Measurements from ENCODE around the gene CHST11. TPM values are rescaled to one million over a fixed set of nuclear protein-coding genes. Genes with fewer than 3 reads are reported as not detected.

CHST11 gene
- total RNA-seq, 1 donor from 2014 or later = 1.2 TPM

DNA sequence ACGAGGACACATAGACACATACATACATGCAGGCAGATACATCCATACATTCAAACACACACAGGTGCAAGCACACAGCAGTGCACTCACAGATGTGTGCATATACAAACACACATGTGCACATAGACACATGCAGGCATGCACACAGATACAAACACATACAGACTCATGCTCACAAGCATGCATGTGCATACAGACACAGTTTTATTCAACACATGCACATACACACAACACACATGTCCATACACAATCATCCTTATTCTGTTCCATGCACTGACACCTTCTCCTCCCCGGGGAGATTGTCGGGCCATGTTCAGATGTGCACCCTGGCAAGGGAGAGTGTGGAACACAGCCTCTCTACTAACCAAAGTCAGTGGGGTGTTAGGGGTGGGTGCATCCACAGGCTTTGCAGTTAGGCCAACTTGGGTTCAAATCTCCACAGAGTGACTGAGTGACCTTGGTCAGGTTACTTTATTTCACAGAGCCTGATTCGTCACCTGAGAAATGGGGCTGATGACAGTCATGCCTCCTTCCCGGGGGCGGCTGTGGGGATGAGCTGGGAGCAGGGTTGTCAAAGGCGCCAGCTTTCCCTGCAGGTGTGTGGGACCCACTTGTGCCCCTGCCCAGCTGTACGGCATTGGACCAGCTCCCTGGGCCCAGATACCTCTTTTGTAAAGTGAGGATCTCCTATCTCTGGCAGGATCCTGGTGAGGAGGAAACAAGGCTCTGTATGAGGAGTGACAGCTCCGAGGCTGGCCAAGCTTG is 251.2 kb downstream of the CHST11 start:
- no peak for DNase-seq (ENCODE audit: low spot score)
- ATAC-seq = no peak

DNA sequence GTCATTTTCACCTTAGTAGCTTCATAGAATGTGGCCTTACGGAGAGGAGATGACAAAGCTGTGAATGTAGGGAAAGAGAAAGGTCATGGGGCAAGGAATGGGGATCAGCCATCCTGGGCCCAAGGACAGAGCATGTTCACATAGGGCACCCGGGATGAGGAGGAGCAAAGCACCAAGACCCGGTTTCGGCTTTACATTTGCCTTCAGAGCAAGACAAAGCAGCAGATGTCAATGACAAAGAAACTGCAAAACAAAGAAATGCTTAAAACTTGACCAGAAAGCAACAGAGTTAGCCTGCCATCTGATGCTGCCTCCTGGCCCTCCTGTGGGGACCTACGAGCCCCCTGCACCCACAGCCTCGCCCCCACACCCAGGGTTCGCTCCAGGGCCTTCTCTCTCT is 252.1 kb downstream of the CHST11 start:
- DNase-seq (ENCODE audit: low spot score) = no peak
- no peak for ATAC-seq

DNA sequence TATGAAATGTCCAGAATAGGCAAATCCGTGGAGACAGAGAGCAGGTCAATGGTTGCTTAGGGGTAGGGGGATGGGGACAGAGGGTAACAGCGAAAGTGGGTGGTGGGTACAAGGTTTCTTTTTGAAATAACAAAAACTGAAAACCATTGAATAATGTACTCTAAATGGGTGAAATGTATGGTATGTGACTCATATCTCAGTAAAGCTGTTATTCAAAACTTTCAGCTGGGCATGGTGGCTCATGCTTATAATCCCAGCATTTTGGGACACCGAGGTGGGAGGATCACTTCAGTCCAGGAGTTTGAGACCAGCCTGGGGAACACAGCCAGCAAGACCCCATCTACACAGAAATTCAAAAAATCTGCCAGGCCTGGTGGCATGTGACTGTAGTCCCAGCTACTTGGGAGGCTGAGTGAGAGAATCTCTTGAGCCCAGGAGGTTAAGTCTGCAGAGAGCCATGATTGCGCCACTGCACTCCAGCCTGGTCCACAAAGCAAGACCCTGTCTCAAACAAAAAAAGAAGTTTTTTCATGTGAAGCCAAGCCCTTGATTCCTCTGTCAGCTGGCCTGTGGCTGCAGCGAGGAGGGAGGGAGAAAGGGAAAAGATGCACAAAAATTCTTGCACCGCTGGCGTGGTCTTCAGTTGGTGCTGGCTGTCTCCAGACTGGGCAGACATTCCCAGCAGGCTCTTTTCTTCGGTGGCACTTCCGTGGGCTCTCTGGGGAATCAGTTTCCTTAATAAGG is 253.1 kb downstream of the CHST11 start:
- DNase-seq (ENCODE audit: low spot score) (no peak), ATAC-seq (no peak)

DNA sequence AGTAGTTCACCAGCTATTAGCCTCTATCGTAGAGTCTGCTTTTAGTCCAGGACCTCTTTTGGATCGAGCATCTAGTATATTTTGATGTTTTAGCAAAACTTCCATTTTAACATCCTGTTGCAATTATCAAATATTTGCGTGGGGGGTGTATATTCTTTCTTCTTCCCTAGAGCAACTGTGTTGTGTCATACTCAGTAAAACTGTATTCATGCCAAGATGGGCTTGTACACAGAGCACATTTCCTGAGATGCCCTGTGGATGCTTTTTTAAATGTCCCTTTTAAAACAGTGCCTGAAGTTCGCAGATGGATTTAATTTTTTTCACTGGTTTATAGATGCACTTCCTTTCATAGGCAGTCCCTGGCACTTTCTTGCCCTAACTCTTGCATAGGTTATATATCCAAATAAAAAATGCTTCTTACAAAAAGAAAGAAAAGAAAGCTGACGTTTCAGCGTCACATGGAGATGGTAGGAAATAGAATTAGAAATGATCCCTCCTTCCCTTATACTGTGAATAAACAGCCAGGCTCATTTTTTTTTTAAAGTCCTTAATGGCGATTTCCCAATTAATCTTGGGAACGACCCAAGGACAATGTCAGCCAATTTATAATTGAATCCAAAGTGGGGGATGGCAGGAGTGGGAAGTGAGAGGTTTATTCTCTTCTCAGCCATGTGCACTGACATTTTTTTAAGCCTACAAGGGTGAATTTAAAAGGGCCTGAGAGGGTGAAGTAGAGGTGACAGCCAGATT is 254.4 kb downstream of the CHST11 start:
- peak; percentile 84 for ATAC-seq
- no peak for DNase-seq (ENCODE audit: low spot score)

DNA sequence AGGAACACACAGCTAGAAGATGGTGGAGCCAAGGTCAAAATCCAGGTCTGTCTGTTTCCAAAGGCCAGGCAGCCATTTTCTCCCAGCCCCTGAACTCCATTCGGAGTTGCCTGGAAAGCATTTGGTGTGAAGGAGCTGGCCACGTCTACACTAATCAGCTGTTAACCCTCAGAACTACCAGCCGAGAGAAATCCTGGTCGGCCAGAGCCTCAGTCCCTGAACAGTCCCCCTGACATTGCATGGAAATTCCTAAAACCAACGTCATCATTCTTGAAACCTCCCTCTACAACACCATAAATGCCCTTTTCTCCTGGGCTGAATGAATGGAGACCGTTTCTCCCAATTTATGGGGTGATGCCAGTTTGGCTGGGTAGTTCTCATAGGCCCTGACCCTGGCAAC is 255.7 kb downstream of the CHST11 start:
- ATAC-seq (no peak), DNase-seq (ENCODE audit: low spot score) (no peak)

DNA sequence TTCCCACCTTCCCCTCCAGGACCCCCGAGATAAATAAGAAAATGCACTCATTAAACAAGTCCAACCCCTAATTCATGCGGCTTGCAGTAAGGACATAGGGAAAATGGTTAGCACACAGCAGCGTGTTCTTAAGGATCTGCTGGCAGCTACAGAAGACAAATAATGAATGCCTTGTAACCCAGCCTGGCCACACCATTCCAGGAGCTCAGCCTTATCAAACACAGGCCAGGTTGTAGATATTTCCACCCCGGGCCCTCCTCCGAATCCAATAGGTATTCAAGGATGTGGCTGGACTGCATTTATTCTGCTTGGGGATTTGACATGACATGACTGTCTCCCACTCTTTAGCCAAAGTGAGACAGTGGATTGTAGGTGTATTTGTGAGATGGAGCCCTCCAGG is 256.2 kb downstream of the CHST11 start:
- no peak for ATAC-seq

DNA sequence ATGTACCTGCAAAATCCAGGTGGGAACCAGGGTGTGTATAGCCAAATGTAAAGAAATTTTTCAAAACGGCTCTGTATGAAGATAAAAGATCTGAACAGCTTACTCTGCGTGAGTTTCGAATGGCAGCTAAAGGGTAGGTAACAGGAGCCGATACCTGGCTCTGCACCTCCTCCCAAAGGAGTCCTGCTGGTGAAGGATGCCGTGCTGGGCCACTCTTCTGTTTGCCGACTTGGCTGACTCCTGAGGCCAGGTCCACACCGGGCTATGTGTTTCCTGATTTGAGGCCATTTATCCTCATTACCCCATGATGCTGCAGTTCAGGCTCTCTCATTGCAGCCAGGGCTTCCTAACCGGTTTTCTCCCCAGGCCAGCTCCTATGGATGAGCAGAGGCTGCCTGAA is 256.7 kb downstream of the CHST11 start:
- ATAC-seq (no peak), DNase-seq (ENCODE audit: low spot score) (no peak)

More for the DNA sequence above, 256.2 kb downstream of the CHST11 start:
- no peak for DNase-seq (ENCODE audit: low spot score)

DNA sequence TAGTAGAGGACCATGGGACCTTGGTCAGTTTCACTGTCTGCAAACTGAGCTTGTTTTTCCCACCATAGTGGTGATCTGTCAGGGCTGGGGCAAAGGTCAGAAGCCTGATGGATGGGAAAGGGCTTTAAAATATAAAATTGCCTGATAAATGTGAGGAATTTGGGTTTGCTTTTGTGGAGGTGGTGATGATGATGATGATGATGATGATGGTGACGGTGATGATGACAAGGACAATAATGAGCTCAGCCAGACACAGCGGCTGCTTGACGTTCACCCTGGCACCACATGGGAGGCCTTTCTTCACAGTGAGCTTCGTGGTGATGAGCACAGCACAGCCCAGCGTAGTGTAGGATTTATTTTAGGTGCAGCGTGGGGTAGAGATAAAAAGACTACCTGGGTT is 257.6 kb downstream of the CHST11 start:
- ATAC-seq = no peak
- DNase-seq (ENCODE audit: low spot score) = no peak

DNA sequence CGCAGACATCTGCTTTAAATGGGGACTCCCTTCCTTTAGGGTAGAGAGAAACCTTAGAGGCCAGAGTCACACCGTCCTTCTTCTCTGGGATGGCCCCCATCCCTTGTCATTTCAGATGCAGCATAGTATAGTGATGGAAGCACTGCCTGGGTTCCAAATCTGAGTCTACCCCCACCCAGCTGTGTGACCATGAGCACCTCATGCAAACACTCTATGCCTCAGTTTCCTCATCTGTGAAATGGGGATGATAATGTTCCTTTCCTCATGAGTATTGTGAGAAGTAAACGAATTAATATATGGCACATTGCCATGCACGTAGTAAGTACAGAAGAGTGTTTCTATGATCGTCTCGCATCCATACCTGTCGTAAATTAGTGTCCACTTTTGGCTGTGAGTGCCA is 259.4 kb downstream of the CHST11 start:
- ATAC-seq (no peak), DNase-seq (ENCODE audit: low spot score) (no peak)

DNA sequence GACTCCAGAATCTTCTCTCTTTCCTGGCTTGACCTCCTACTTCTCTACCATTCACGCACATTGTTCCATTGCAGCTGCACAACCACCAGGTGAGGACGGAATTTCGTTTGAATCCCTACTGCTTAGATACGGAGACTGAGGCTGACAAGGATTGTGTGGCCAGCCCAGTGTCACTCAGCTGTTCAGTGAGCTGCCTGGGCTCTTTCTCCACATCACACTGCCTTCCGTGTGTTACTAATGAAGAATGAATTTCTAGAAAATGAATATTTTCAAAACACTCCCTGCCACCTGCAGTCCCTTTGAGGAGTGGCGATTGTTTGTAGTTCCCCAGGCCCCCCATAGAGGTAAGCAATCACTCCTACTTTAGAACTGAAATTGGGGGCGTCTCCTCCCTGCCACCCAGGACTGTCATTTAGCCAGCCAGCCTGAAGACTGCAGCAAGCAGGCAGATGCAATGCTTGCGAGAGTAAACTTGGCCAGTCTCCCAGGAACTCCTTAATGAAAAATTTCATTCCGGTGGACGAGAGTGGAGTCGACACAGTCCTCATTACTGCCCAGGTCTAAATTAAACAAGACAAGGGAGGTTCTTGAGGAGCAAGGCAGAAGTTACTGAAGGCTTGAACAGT is 261.7 kb downstream of the CHST11 start:
- DNase-seq (ENCODE audit: low spot score) (no peak), ATAC-seq (no peak)

DNA sequence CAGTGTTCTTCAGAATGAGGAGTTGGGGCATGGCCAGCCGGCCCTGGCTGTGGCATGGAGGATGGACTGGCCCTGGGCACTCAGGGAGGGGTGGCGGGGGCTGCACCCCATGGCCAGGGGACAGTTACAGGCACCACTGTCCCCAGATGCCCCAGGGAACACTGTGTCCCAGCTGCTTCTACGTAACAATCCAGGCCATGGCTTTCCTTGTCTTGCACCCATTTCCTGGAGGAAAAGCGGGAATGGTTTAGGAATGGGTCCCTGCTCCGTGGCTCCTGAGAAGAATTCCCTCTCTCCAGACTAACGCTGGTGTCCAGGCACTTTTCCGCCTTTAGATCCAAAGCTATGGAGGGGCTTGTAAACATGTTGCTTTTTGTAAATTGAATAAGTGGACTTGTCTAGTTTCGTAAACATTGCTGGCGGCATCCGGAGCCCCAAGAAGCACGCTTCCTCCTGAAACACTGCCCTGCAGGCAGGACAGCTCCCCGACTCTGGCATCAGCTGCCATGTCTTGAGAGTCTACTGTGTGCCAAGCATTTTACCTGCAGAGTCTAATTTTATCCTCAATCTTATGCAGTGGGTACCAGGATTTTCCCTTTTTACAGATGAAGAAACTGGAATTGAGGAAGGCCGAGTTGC is 263.1 kb downstream of the CHST11 start:
- no peak for ATAC-seq
- no peak for DNase-seq (ENCODE audit: low spot score)

DNA sequence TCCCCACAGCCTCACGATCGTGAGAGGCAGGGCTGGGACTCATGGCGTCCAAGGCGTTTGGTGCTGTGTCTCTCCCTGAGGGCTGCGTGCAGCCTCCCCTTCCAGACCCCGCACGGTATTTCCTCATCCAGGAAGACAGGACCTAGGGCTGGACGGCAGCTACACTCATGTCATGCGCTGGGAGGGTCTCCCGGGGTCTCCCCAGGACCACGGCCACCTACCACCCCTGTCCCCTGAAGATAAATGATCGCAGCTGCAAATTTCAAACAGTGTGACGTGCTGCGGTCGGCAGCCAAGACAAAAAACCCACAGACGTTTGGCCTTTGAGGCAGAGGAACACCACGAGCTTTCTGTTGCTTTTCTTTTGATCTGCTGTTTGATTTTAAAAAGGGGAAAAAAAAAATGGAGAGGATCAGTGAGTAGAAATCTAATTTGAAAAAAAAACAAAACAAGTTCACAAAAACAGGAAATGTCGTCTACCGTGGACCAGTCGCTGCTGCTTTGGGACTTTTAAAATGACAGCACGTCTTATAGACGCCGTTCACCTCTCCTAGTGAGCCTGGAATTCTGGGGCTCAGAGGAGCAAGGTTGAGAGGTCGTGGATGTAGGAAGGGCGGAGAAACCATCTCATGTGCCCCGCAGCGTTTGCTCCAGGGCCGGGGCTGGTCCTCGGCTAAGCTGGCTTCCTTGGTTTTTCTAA is 263.7 kb downstream of the CHST11 start:
- no peak for ATAC-seq
- DNase-seq (ENCODE audit: low spot score) = no peak

DNA sequence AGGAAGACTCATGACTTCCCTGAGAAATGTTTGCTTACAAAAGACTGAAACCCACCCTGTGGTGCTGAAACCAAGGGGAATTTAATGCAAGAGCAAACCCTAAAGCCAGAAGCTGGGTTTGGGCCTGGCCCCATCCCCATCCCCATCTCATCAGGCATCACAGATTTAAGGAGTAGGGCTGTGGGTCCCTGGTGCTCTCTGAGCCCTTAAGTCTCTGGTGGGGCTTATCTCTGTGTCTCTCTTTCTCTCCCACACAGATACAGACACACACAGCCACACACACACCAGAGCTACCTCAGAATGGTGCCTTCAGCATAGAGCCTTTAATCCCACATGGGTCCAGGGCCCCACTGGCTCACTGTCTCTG is 264.3 kb downstream of the CHST11 start:
- ATAC-seq = no peak

DNA sequence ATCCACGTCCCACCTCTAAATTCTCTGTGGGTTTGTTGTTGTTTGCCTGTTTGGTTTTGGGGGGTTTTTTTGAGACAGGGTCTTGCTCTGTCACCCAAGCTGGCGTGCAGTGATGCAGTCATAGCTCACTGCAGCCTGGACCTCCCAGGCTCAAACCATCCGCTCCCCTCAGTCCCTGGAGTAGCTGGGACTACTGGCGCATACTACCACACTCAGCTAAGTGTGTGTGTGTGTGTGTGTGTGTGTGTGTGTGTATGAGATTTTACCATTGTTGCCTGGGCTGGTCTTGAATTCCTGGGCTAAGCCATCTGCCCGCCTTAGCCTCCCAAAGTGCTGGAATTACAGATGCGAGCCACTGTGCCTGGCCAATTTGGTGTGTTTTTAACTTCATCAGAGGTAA is 265.2 kb downstream of the CHST11 start:
- DNase-seq (ENCODE audit: low spot score) = no peak
- ATAC-seq = no peak

More for the DNA sequence above, 264.3 kb downstream of the CHST11 start:
- DNase-seq (ENCODE audit: low spot score) = no peak

DNA sequence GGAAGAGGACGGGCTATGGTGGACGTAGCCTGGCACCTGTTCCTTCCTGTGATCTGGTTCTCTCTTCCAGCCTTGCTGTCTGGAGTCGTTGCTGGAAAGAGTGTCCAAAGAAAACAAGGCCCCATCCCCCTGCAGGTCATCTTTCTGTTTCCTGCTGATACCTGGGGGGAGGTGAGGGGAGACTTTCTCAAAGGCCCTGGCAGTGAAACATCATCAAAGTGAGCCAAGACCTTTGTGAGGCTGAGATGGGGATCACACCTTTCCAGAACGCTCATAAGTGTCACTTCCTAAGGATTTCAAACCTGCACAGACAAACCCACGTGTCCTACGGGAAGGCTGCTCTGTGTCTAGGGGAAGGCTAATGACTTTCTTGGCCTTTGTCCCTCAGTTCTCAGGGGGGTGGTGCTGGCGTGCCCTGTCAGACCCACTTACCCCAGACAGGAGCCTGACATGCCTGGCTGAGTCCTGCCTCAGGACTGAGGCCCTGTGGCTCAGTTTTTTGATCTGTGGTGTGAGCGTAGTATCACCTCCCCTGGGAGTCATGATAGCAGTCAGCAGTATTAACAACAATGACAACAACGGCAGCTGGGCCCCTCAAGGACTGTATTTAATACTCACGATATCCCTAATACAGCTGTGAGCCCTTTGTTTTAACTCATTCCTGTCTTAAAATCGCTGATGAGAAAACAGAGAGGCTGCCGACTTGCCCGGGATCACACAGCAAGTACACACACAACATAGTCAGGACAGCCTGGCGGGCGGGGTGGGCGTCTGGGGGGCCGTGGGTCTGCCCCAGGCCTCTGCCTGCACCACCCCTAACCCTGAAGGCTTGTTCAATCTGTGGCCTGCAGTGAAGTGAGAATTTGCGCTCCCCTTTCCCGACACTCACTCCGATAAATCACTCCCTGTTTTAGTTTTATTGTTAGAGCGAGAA is 266.1 kb downstream of the CHST11 start:
- no peak for ATAC-seq
- no peak for DNase-seq (ENCODE audit: low spot score)

DNA sequence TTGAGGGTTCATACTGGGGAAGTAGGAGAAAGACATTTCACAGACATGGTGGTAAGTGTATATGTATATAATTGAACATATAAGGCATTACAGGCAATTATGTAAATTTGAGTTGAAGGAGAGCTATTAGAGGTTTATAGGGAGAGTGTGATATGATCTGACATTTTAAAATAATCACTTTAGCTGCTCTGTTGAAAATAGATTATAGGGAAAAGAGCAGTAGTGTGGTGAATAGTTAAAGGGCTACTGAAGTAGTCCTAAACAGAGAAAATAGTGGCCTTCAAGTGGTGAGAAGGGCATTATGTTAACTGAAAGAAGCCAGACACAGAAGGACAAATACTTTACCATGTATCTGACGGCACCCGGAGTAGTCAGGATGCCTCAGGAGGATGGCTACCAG is 267.1 kb downstream of the CHST11 start:
- DNase-seq (ENCODE audit: low spot score) (no peak), ATAC-seq (no peak)

DNA sequence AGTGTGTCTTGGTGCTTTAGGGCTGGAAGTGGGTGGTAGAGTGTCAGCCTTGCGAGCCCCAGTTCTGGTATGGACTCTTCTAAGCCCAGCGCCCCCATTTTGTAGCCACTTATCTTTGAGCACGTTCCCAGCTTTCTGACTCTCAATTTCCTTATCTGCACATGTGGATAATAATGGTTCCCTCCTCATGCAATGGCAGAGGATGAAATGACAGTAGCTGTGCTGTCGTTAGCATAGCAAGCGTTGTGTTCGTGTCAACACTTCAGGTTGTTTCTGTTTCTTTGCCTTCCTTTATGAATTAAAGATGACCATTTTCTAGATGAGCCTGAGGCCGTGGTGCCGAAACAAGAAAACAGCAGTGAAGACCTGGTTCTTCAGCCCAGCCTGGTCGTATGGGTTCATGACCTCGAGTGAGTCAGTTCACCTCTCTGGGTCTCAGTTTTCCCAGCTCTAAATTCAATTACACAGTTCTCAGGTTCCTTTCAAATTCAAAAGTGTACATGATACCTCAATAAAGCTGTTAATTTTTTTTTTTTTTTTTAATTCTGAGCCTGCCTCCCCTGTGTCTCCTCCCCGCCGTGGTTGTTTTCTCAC is 268.3 kb downstream of the CHST11 start:
- DNase-seq (ENCODE audit: low spot score) (no peak), ATAC-seq (no peak)

DNA sequence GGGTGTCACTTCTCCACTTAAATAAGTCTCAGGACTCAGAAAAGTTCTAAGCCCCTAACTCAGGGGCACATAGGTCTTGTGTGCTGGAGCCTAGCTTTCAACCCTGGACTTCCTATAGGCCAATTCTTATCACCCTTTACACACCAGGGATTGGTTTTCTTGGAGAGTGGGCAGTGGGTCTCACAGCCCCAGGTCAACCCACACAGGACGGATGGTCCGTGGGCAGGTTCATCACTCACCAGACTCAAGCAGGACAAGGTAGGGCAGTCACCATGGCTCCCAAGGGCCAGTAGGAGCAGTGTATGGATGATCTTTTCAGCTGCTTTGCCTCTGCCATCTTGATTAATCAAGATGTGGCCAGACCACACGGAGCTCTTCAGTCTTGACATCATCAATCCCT is 268.9 kb downstream of the CHST11 start:
- no peak for DNase-seq (ENCODE audit: low spot score)
- ATAC-seq = no peak

All from left lobe of liver (tissue), 2 donors.